Mesendoderm (in vitro differentiated cells): Measurements from ENCODE around the gene HELZ.

ENCODE experiments used
- DNase-seq: peaks from one replicate; pipeline ENCODE4 v3.0.0; 2013
- H2AK5ac ChIP-seq: 2 replicates; pipeline ENCODE4 v1.6.1; 2013; ENCODE audit warnings: low read length, inconsistent platforms
- H2BK120ac ChIP-seq: 2 replicates; pipeline ENCODE4 v1.6.1; 2013; ENCODE audit warnings: low read depth, mild to moderate bottlenecking, low read length, moderate library complexity, mixed read lengths
- H2BK15ac ChIP-seq: replicated peaks from 2 replicates; pipeline ENCODE4 v1.6.1; 2013; ENCODE audit warnings: low read depth, mild to moderate bottlenecking, moderate library complexity
- H2BK5ac ChIP-seq: 2 replicates; pipeline ENCODE4 v1.6.1; 2013; ENCODE audit warnings: low read length, inconsistent platforms
- H3K18ac ChIP-seq: 2 replicates; pipeline ENCODE4 v1.6.1; 2013; ENCODE audit warnings: mild to moderate bottlenecking, low read length, mixed read lengths
- H3K23ac ChIP-seq: one replicate; pipeline ENCODE4 v1.6.1; 2013; ENCODE audit warnings: low read length
- H3K27ac ChIP-seq: 2 replicates; pipeline ENCODE4 v1.5.1; 2013; ENCODE audit warnings: low read depth, mild to moderate bottlenecking, inconsistent platforms, low read length, moderate library complexity
- H3K27me3 ChIP-seq: 2 replicates; pipeline ENCODE4 v1.6.1; 2013; ENCODE audit warnings: low read length, control low read depth, mild to moderate bottlenecking, inconsistent platforms; ENCODE audit not compliant: insufficient read depth, poor library complexity
- H3K36me3 ChIP-seq: 2 replicates; pipeline ENCODE4 v1.6.1; 2013; ENCODE audit warnings: low read length, inconsistent platforms; ENCODE audit not compliant: control insufficient read depth, insufficient read depth
- H3K4ac ChIP-seq: one replicate; pipeline ENCODE4 v1.6.1; 2013; ENCODE audit warnings: low read depth, mild to moderate bottlenecking, low read length, moderate library complexity
- H3K4me1 ChIP-seq: 2 replicates; pipeline ENCODE4 v1.6.1; 2013; ENCODE audit warnings: low read depth, low read length, inconsistent platforms; ENCODE audit not compliant: control insufficient read depth
- H3K4me2 ChIP-seq: 2 replicates; pipeline ENCODE4 v1.6.1; 2013; ENCODE audit warnings: low read length
- H3K4me3 ChIP-seq: 2 replicates; pipeline ENCODE4 v1.5.1; 2013; ENCODE audit warnings: mild to moderate bottlenecking, low read length
- H3K56ac ChIP-seq: one replicate; pipeline ENCODE4 v1.6.1; 2013; ENCODE audit warnings: low read length
- H3K79me1 ChIP-seq: 2 replicates; pipeline ENCODE4 v1.6.1; 2013; ENCODE audit warnings: low read length, inconsistent platforms
- H3K79me2 ChIP-seq: 2 replicates; pipeline ENCODE4 v1.6.1; 2013; ENCODE audit warnings: mild to moderate bottlenecking, low read length; ENCODE audit not compliant: control insufficient read depth, insufficient read depth
- H3K9ac ChIP-seq: 2 replicates; pipeline ENCODE4 v1.6.1; 2013; ENCODE audit warnings: low read length, inconsistent platforms
- H4K5ac ChIP-seq: one replicate; pipeline ENCODE4 v1.6.1; 2013; ENCODE audit warnings: low read length
- H4K8ac ChIP-seq: one replicate; pipeline ENCODE4 v1.6.1; 2013; ENCODE audit warnings: low read depth, mild to moderate bottlenecking, control low read depth, low read length, moderate library complexity
- whole genome bisulfite sequencing: extraction: QIAGEN DNeasy Blood & Tissue Kit; methylation state at CpG from one replicate; pipeline ENCODE4 v1.1.7; 2013; ENCODE audit warnings: low lambda C conversion rate, missing lambda C conversion rate; ENCODE audit not compliant: insufficient coverage; ENCODE audit errors: extremely low coverage; 5-methylcytosine and 5-hydroxymethylcytosine counted together

Gene HELZ

GRCh38 chr17:67032382-67032781, 212.6 kb downstream of the HELZ start:
- H3K23ac ChIP-seq: no peak overlapping the region
- no peak overlapping the region for H2AK5ac ChIP-seq
- no peak overlapping the region for H3K9ac ChIP-seq
- H3K4ac ChIP-seq: no peak overlapping the region
- no peak overlapping the region for H2BK5ac ChIP-seq
- H3K79me2 ChIP-seq: no peaks in the 10 kb centered on the region
- no peak overlapping the region for H2BK15ac ChIP-seq
- H4K5ac ChIP-seq: no peak overlapping the region
- H3K27me3 ChIP-seq: no peaks in the 10 kb centered on the region
- no CpG with 5 or more reads among the region's 14 CpGs for WGBS
- no peak overlapping the region for H3K18ac ChIP-seq
- H3K4me2 ChIP-seq: no peak overlapping the region
- no peak overlapping the region for H3K56ac ChIP-seq
- DNase-seq: no peak
- no peak overlapping the region for H4K8ac ChIP-seq
- H3K79me1 ChIP-seq: no peaks in the 10 kb centered on the region
- H2BK120ac ChIP-seq: no peak overlapping the region
- no peaks in the 10 kb centered on the region for H3K4me1 ChIP-seq
- no peak overlapping the region for H3K27ac ChIP-seq
- no peaks in the 10 kb centered on the region for H3K36me3 ChIP-seq
- no peak overlapping the region for H3K4me3 ChIP-seq

- Histone ChIP-seq H3K36me3 (no peaks in the 10 kb centered on the region), H3K4me3 (no peak overlapping the region), H2BK15ac (no peak overlapping the region), H2BK5ac (no peak overlapping the region), H4K5ac (no peak overlapping the region), H3K27me3 (no peaks in the 10 kb centered on the region), H3K27ac (no peak overlapping the region), H3K4ac (no peak overlapping the region), H3K56ac (no peak overlapping the region), H2BK120ac (no peak overlapping the region), H3K4me1 (no peaks in the 10 kb centered on the region), H3K79me1 (no peaks in the 10 kb centered on the region), H2AK5ac (no peak overlapping the region), H3K79me2 (no peaks in the 10 kb centered on the region), H3K18ac (no peak overlapping the region), H3K9ac (no peak overlapping the region), H3K23ac (no peak overlapping the region), H4K8ac (no peak overlapping the region), H3K4me2 (no peak overlapping the region)
- no peak for DNase-seq
- WGBS: no CpG with 5 or more reads among the region's 21 CpGs
Measured at GRCh38 chr17:67030641-67031040, 214.4 kb downstream of the HELZ start.

GRCh38 chr17:67027031-67027628, 217.9 kb downstream of the HELZ start:
- H2BK5ac ChIP-seq: no peak overlapping the region

GRCh38 chr17:67026341-67026740, 218.7 kb downstream of the HELZ start:
- H2BK15ac ChIP-seq: no peak overlapping the region
- H3K4ac ChIP-seq: no peak overlapping the region
- no peak overlapping the region for H3K18ac ChIP-seq
- no peaks in the 10 kb centered on the region for H3K36me3 ChIP-seq
- no peaks in the 10 kb centered on the region for H3K27me3 ChIP-seq
- no peaks in the 10 kb centered on the region for H3K4me1 ChIP-seq
- H3K4me3 ChIP-seq: no peak overlapping the region
- no peak overlapping the region for H2BK5ac ChIP-seq
- H3K27ac ChIP-seq: no peak overlapping the region
- no peak overlapping the region for H3K23ac ChIP-seq
- no peaks in the 10 kb centered on the region for H3K79me1 ChIP-seq
- 100% methylated on average over 2 of the region's 2 CpGs for WGBS
- no peak overlapping the region for H3K56ac ChIP-seq
- no peak overlapping the region for H4K8ac ChIP-seq
- peak; percentile 30 for DNase-seq
- no peak overlapping the region for H2BK120ac ChIP-seq
- no peak overlapping the region for H3K9ac ChIP-seq
- H4K5ac ChIP-seq: no peak overlapping the region
- no peak overlapping the region for H3K4me2 ChIP-seq
- H2AK5ac ChIP-seq: no peak overlapping the region
- no peaks in the 10 kb centered on the region for H3K79me2 ChIP-seq

More at GRCh38 chr17:67027031-67027628, 217.9 kb downstream of the HELZ start:
- Histone ChIP-seq H3K79me1 (no peaks in the 10 kb centered on the region), H3K27ac (no peak overlapping the region), H3K27me3 (no peaks in the 10 kb centered on the region), H3K4me2 (no peak overlapping the region), H3K23ac (no peak overlapping the region), H3K4me1 (no peaks in the 10 kb centered on the region), H3K56ac (no peak overlapping the region), H3K9ac (no peak overlapping the region), H2BK120ac (no peak overlapping the region), H3K4ac (no peak overlapping the region), H2AK5ac (no peak overlapping the region), H3K4me3 (no peak overlapping the region), H2BK15ac (no peak overlapping the region), H3K18ac (no peak overlapping the region), H4K8ac (no peak overlapping the region), H3K79me2 (no peaks in the 10 kb centered on the region), H3K36me3 (no peaks in the 10 kb centered on the region), H4K5ac (no peak overlapping the region)
- no CpG with 5 or more reads among the region's 12 CpGs for WGBS
- DNase-seq: no peak

GRCh38 chr17:67025216-67025792, 219.7 kb downstream of the HELZ start:
- H3K27ac ChIP-seq: no peak overlapping the region
- H3K79me1 ChIP-seq: no peaks in the 10 kb centered on the region
- H3K36me3 ChIP-seq: no peaks in the 10 kb centered on the region
- no peaks in the 10 kb centered on the region for H3K27me3 ChIP-seq
- no peak for DNase-seq
- H3K4me3 ChIP-seq: no peak overlapping the region
- no peak overlapping the region for H2BK15ac ChIP-seq
- H2BK120ac ChIP-seq: no peak overlapping the region
- H3K4ac ChIP-seq: no peak overlapping the region
- no CpG with 5 or more reads among the region's 20 CpGs for WGBS
- H3K4me1 ChIP-seq: no peaks in the 10 kb centered on the region
- no peak overlapping the region for H2BK5ac ChIP-seq
- H3K9ac ChIP-seq: no peak overlapping the region
- no peak overlapping the region for H3K23ac ChIP-seq
- no peak overlapping the region for H3K4me2 ChIP-seq
- no peak overlapping the region for H3K18ac ChIP-seq
- no peak overlapping the region for H4K5ac ChIP-seq
- H3K79me2 ChIP-seq: no peaks in the 10 kb centered on the region
- H4K8ac ChIP-seq: no peak overlapping the region
- no peak overlapping the region for H3K56ac ChIP-seq
- no peak overlapping the region for H2AK5ac ChIP-seq

- DNase-seq: no peak
- Histone ChIP-seq H2BK5ac (no peak overlapping the region), H3K79me2 (no peaks in the 10 kb centered on the region), H3K36me3 (no peaks in the 10 kb centered on the region), H3K4me1 (no peaks in the 10 kb centered on the region), H3K27ac (no peak overlapping the region), H3K79me1 (no peaks in the 10 kb centered on the region), H2AK5ac (no peak overlapping the region), H3K4me2 (no peak overlapping the region), H3K56ac (no peak overlapping the region), H3K4me3 (no peak overlapping the region), H2BK120ac (no peak overlapping the region), H3K9ac (no peak overlapping the region), H4K5ac (no peak overlapping the region), H3K27me3 (no peaks in the 10 kb centered on the region), H2BK15ac (no peak overlapping the region), H3K23ac (no peak overlapping the region), H3K18ac (no peak overlapping the region), H3K4ac (no peak overlapping the region), H4K8ac (no peak overlapping the region)
- WGBS: no CpG with 5 or more reads among the region's 17 CpGs
Measured at GRCh38 chr17:67024736-67025135, 220.3 kb downstream of the HELZ start.
